A549 (cell line): Measurements from ENCODE around the gene PRKCZ.

Experiments
- BHLHE40 ChIP-seq: IDR thresholded peaks from 2 replicates; pipeline ENCODE4 v1.6.1; 2012; ENCODE audit warnings: low read depth, low read length, inconsistent platforms
- CBX8 ChIP-seq: fragments of 200-600 bp; sonication (generic); IDR thresholded peaks from 2 replicates; pipeline ENCODE4 v1.6.1; 2016
- CEBPB ChIP-seq, 2 experiments: fragments of >200 bp in 1 of 2; sonication (Bioruptor Twin) in 1 of 2; formaldehyde crosslinking in 1 of 2; IDR thresholded peaks; 2 replicates each; pipeline ENCODE4 v1.6.1; 2012 to 2016
- CHD2 ChIP-seq: fragments of 150-350 bp; IDR thresholded peaks from 2 replicates; pipeline ENCODE4 v1.6.1; 2014; ENCODE audit warnings: low read length; ENCODE audit not compliant: partially characterized antibody
- HOXA7 ChIP-seq: fragments of 250-450 bp; sonication (Bioruptor Pico); IDR thresholded peaks from 2 replicates; pipeline ENCODE4 v1.5.0; 2020; ENCODE audit warnings: mild to moderate bottlenecking, moderate library complexity
- JUN ChIP-seq, 2 experiments: fragments of >200 bp; sonication (Bioruptor Twin); formaldehyde crosslinking; IDR thresholded peaks; 2 replicates in 1 of 2; 3 replicates in 1 of 2; pipeline ENCODE4 v1.6.1; 2016 to 2017
- KDM5A ChIP-seq: fragments of 200-600 bp; sonication (generic); IDR thresholded peaks from 2 replicates; pipeline ENCODE4 v1.6.1; 2016; ENCODE audit warnings: antibody characterized with exemption, mild to moderate bottlenecking
- MAFK ChIP-seq: fragments of 450-650 bp; IDR thresholded peaks from 2 replicates; pipeline ENCODE4 v1.6.1; 2014; ENCODE audit not compliant: partially characterized antibody
- POLR2A ChIP-seq: IDR thresholded peaks from 2 replicates; pipeline ENCODE4 v1.6.1; 2012; ENCODE audit warnings: mild to moderate bottlenecking, low read length
- RCOR1 ChIP-seq: fragments of 150-350 bp; IDR thresholded peaks from 2 replicates; pipeline ENCODE4 v1.6.1; 2014; ENCODE audit warnings: antibody characterized with exemption, low read length, low read depth
- TF ChIP-seq, protein P1 (sequence below): fragments of >200 bp; sonication (Bioruptor Twin); formaldehyde crosslinking; IDR thresholded peaks from 3 replicates; pipeline ENCODE4 v1.5.1; 2016
- TF ChIP-seq, protein P2 (sequence below): fragments of 200-600 bp; sonication (generic); IDR thresholded peaks from 2 replicates; pipeline ENCODE4 v1.6.1; 2016; ENCODE audit warnings: antibody characterized with exemption, mild to moderate bottlenecking, moderate library complexity
- TF ChIP-seq, protein P3 (sequence below): IDR thresholded peaks from 2 replicates; pipeline ENCODE4 v1.6.1; 2012; ENCODE audit warnings: low read depth, borderline replicate concordance

DNA sequence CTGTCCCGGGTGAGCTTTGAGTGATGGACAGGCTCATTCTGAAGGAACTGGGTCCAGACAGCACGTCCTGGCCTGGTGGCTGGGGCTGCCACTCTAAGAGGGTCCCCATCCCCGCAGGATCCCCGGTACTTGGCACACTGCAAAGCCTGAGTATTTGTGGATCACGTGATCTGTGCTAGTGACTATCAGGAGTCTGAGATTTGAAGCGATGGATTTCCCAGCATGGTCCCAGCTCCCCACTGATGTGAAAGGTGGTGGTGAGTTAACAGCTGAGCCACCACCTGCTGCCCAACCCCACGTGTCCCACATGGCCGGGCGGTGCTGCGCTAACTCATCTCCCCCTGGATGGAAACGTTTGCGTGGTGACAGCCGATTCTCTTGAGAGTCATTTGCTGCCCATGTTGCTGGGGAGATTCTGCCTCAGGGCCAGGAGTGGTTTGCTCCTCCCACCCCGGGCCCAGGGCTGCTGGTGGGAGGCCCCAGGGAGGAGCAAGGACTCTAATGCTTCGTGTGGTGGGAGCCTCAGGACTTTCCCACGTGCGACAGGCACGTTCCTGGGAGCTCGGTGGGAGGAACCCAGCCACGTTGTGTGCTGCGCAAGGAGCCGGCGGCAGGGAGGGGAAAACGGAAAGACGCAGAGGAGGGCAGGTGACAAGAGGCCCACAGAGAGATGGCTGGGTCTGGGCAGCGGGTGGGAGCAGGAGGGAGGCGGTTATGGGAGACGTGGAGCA lies 129.2 kb downstream of the PRKCZ start:
- TF ChIP-seq, protein P1, sequence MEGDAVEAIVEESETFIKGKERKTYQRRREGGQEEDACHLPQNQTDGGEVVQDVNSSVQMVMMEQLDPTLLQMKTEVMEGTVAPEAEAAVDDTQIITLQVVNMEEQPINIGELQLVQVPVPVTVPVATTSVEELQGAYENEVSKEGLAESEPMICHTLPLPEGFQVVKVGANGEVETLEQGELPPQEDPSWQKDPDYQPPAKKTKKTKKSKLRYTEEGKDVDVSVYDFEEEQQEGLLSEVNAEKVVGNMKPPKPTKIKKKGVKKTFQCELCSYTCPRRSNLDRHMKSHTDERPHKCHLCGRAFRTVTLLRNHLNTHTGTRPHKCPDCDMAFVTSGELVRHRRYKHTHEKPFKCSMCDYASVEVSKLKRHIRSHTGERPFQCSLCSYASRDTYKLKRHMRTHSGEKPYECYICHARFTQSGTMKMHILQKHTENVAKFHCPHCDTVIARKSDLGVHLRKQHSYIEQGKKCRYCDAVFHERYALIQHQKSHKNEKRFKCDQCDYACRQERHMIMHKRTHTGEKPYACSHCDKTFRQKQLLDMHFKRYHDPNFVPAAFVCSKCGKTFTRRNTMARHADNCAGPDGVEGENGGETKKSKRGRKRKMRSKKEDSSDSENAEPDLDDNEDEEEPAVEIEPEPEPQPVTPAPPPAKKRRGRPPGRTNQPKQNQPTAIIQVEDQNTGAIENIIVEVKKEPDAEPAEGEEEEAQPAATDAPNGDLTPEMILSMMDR, result no peak
- TF ChIP-seq, protein P2, sequence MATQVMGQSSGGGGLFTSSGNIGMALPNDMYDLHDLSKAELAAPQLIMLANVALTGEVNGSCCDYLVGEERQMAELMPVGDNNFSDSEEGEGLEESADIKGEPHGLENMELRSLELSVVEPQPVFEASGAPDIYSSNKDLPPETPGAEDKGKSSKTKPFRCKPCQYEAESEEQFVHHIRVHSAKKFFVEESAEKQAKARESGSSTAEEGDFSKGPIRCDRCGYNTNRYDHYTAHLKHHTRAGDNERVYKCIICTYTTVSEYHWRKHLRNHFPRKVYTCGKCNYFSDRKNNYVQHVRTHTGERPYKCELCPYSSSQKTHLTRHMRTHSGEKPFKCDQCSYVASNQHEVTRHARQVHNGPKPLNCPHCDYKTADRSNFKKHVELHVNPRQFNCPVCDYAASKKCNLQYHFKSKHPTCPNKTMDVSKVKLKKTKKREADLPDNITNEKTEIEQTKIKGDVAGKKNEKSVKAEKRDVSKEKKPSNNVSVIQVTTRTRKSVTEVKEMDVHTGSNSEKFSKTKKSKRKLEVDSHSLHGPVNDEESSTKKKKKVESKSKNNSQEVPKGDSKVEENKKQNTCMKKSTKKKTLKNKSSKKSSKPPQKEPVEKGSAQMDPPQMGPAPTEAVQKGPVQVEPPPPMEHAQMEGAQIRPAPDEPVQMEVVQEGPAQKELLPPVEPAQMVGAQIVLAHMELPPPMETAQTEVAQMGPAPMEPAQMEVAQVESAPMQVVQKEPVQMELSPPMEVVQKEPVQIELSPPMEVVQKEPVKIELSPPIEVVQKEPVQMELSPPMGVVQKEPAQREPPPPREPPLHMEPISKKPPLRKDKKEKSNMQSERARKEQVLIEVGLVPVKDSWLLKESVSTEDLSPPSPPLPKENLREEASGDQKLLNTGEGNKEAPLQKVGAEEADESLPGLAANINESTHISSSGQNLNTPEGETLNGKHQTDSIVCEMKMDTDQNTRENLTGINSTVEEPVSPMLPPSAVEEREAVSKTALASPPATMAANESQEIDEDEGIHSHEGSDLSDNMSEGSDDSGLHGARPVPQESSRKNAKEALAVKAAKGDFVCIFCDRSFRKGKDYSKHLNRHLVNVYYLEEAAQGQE, result no peak
- no peak for TF ChIP-seq HOXA7 (CRISPR knock-in tag)
- no peak for TF ChIP-seq RCOR1
- TF ChIP-seq CEBPB (IDR thresholded peaks at IDR 0.05), result no peak
- TF ChIP-seq KDM5A, result no peak
- TF ChIP-seq CBX8, result no peak
- no peak for TF ChIP-seq MAFK
- TF ChIP-seq, protein P3, sequence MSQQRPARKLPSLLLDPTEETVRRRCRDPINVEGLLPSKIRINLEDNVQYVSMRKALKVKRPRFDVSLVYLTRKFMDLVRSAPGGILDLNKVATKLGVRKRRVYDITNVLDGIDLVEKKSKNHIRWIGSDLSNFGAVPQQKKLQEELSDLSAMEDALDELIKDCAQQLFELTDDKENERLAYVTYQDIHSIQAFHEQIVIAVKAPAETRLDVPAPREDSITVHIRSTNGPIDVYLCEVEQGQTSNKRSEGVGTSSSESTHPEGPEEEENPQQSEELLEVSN, result no peak
- no peak for TF ChIP-seq JUN (IDR thresholded peaks at IDR 0.05)
- no peak for TF ChIP-seq POLR2A
- no peak for TF ChIP-seq BHLHE40
- TF ChIP-seq CHD2, result no peak
